NOMO-1 (cell line): Measurements from ENCODE around the gene SCN1B.

Experiments used
- DNase-seq, 2 experiments: peaks; one replicate each; lab custom pipeline; 2025; ENCODE audit not compliant: unreplicated experiment in 2 of 2; lab: John Stamatoyannopoulos, UW

The SCN1B gene

GRCh38 chr19:35070471-35070870 is 40.2 kb downstream of the SCN1B start:
- no peak for DNase-seq

- no peak for DNase-seq
Measured at GRCh38 chr19:35073516-35073915, 43.2 kb downstream of the SCN1B start.

GRCh38 chr19:35073941-35074340 is 43.7 kb downstream of the SCN1B start:
- DNase-seq = no peak

GRCh38 chr19:35074426-35075201 is 44.3 kb downstream of the SCN1B start:
- DNase-seq = no peak

- no peak for DNase-seq
Measured at GRCh38 chr19:35075202-35076025, 45.1 kb downstream of the SCN1B start.

- DNase-seq = no peak
Measured at GRCh38 chr19:35076026-35076370, 45.7 kb downstream of the SCN1B start.

GRCh38 chr19:35076657-35077056 is 46.4 kb downstream of the SCN1B start:
- no peak for DNase-seq

- no peak for DNase-seq
Measured at GRCh38 chr19:35077411-35078223, 47.3 kb downstream of the SCN1B start.

GRCh38 chr19:35079826-35080225 is 49.6 kb downstream of the SCN1B start:
- DNase-seq = no peak

- DNase-seq = no peak
Measured at GRCh38 chr19:35080613-35081170, 50.4 kb downstream of the SCN1B start.

- no peak for DNase-seq
Measured at GRCh38 chr19:35081201-35081600, 50.9 kb downstream of the SCN1B start.

- no peak for DNase-seq
Measured at GRCh38 chr19:35083691-35084508, 53.6 kb downstream of the SCN1B start.

GRCh38 chr19:35084509-35084762 is 54.2 kb downstream of the SCN1B start:
- DNase-seq = no peak

GRCh38 chr19:35085947-35086346 is 55.7 kb downstream of the SCN1B start:
- DNase-seq = no peak

GRCh38 chr19:35086455-35086854 is 56.2 kb downstream of the SCN1B start:
- no peak for DNase-seq

GRCh38 chr19:35087393-35087792 is 57.1 kb downstream of the SCN1B start:
- DNase-seq = no peak

GRCh38 chr19:35088131-35088913 is 58.1 kb downstream of the SCN1B start:
- DNase-seq = no peak

GRCh38 chr19:35089554-35089953 is 59.3 kb downstream of the SCN1B start:
- no peak for DNase-seq
